NB4 (cell line): ENCODE data around the gene HMMR.

Experiments used
- DNase-seq: peaks from one replicate; pipeline ENCODE4 v3.0.0; 2010; ENCODE audit warnings: low read depth
- H3K4me3 ChIP-seq: one replicate; pipeline ENCODE4 v1.5.1; 2011; ENCODE audit warnings: mild to moderate bottlenecking, low read depth, low read length, moderate library complexity
- MYC ChIP-seq: IDR thresholded peaks from 2 replicates; pipeline ENCODE4 v1.6.1; 2011; ENCODE audit warnings: low read depth, low read length
- POLR2A ChIP-seq: IDR thresholded peaks from 2 replicates; pipeline ENCODE4 v1.6.1; 2011; ENCODE audit warnings: mild to moderate bottlenecking; ENCODE audit not compliant: insufficient read length; ENCODE audit errors: extremely low read depth
- TF ChIP-seq, protein P1 (sequence below): IDR thresholded peaks from 2 replicates; pipeline ENCODE4 v1.6.1; 2011; ENCODE audit warnings: low read depth, low read length
- TF ChIP-seq, protein P2 (sequence below): IDR thresholded peaks from one replicate; pipeline ENCODE4 v1.5.1; 2012; ENCODE audit warnings: low read depth, low read length

The HMMR gene

DNA sequence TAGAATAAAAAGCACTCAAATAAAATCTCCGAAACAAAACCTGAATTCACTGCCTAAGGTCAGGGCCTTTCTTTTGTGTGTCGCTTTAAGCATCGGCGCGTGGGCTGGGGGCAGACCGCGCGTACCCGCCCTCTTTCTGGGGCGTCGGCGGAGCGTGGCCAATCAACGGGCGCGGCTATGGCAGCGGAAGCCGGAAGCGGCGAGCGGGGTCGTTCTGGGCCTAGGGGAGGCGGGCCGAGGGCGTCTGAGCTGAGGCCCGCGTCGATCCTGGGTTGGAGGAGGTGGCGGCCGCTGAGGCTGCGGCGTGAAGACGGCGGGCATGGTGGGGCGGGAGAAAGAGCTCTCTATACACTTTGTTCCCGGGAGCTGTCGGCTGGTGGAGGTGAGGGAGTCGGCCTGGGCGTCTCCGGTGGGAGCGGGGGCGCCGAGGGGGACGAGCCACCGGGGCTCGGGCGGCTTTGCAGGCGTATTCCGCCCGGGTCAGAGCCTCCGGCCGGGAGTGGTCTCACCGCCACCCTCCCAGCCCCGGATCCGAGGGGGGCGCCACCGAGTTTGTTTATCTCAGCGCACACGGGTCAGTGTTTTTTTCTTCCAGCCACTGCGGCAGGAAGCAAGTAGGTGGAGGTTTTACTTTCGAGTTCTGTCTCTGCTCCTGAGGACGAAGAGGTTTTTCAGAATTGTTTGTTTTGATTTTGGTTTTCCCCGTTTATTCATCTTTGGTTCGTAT lies 45.1 kb downstream of the HMMR start, which contains the start of gene MAT2B:
MAT2B (plus strand) TSS at position 252 of the 727 bp plus-strand sequence; CDS start at position 320, 68 bp downstream.
- DNase-seq, result peak; percentile 96
- TF ChIP-seq, protein P1, sequence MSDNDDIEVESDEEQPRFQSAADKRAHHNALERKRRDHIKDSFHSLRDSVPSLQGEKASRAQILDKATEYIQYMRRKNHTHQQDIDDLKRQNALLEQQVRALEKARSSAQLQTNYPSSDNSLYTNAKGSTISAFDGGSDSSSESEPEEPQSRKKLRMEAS, result peak; percentile 68
- TF ChIP-seq MYC (peak; percentile 62), POLR2A (peak; percentile 90)
- TF ChIP-seq, protein P2, sequence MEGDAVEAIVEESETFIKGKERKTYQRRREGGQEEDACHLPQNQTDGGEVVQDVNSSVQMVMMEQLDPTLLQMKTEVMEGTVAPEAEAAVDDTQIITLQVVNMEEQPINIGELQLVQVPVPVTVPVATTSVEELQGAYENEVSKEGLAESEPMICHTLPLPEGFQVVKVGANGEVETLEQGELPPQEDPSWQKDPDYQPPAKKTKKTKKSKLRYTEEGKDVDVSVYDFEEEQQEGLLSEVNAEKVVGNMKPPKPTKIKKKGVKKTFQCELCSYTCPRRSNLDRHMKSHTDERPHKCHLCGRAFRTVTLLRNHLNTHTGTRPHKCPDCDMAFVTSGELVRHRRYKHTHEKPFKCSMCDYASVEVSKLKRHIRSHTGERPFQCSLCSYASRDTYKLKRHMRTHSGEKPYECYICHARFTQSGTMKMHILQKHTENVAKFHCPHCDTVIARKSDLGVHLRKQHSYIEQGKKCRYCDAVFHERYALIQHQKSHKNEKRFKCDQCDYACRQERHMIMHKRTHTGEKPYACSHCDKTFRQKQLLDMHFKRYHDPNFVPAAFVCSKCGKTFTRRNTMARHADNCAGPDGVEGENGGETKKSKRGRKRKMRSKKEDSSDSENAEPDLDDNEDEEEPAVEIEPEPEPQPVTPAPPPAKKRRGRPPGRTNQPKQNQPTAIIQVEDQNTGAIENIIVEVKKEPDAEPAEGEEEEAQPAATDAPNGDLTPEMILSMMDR, result peak; percentile 36
- H3K4me3 ChIP-seq, result peak within 1 kb of the TSS; percentile 97

DNA sequence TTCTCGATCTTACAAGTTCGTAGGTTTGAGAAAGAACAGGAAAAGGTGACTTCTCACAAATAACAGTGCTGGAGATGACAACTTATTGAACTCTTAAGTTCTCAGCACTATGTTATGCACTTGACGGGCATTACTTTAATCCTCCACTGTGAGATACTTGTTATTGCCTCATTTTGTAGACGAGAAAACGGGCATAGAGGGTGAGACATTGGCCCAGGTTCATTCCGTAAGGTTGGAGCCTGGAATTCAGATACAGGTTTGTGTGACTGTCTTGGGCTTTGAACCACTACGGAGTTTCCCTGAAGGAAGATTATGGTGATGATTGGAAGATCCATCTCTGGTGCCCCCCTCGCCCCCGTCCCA lies 45.6 kb downstream of the HMMR start:
- DNase-seq, result no peak

DNA sequence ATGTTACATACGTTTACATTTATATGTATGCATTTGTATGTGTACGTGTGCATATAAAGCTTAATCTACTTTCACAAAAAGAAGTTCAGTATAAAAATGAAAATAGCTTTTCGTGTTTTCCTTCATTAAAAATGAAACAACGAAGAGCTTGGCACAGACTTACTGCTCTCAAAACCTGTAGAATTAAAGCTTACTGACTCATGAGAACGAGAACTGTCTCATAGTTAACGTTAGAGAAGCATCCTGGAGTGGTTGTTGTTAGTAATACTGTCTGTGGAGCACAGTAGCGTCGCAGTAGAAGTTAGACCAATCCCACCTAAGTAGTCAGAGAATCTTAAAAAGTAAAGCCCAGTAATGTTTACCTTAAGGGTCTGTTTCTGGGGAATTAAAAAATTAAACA lies 46.3 kb downstream of the HMMR start:
- DNase-seq, result peak; percentile 17
- H3K4me3 ChIP-seq, result peak overlapping the region; percentile 97
- TF ChIP-seq, protein P1, result no peak
- TF ChIP-seq MYC (no peak), POLR2A (no peak)
- TF ChIP-seq, protein P2, result no peak

More for the DNA sequence above, 45.6 kb downstream of the HMMR start:
- H3K4me3 ChIP-seq, result peak overlapping the region; percentile 97
- TF ChIP-seq, protein P2, result no peak
- no peak for TF ChIP-seq MYC
- TF ChIP-seq POLR2A, result no peak
- TF ChIP-seq, protein P1, result no peak

DNA sequence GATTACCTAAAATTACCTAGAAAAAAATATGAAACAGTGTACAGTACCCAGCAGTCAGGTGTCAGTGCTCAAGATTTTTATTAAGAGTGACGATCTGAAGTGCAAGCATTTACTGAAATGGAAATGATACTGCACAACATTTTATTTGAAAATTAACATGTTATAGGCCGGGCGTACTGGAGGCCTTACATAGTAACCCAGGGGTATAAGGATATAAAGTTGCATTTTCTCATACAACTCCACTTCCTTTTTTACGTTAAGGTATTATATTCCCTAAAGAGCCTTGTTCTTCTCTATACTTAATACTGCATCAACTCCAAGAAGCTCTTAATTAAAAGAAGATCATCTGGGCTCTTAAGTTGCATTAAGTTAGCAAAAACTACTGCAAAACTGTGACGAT lies 48.3 kb downstream of the HMMR start:
- DNase-seq, result no peak
- no peak for TF ChIP-seq MYC
- TF ChIP-seq, protein P2, result no peak
- peak overlapping the region; percentile 6 for H3K4me3 ChIP-seq

DNA sequence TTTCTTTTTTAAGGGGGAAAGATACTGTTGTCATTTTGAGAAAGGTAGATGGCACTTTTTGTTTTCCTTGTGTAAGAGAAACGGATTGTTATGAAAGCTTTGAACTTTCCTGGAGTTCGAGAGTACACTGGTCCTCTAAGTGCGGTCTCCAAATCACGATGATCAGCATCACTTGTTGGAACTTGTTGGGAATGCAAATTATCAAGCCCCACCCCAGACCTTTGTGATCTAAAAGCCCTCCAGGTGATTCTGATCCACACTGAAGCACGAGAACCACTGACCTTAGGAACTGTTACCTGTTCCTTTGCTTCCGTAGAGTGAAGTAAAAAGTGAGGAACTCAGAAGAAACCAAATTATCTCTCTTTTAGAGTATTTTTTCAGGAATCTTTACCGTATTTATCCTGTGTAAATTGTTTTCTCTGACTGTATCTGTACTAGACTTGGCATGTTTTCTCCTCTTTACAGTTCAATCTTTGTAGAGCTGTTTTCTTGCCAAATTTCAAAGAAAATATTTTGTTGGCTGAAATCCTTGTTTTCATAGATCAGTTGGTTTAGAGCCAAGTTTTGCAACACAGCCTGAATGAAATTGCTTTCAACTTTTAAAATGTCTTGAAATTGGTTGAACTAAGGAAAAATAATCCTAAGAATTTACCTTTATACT lies 49.0 kb downstream of the HMMR start:
- peak overlapping the region; percentile 14 for H3K4me3 ChIP-seq
- TF ChIP-seq, protein P2, result no peak
- TF ChIP-seq POLR2A (no peak), MYC (no peak)
- TF ChIP-seq, protein P1, result no peak
- no peak for DNase-seq

DNA sequence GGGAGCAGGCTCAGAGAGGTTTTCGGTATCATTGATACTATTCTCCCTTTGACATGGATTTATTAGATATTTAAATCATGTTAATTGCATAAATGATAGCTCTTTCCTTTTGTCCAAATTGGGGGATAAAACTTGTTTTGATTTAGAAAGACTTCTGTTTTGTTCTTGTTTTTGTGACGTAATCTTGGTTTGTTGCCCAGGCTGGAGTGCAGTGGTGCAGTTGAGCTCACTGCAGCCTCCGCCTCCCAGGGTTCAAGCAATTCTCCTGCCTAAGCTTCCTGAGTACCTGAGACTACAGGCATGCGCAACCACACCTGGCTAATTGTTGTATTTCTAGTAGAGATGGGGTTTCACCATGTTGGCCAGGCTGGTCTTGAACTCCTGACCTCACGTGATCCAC lies 52.1 kb downstream of the HMMR start:
- H3K4me3 ChIP-seq, result no peak overlapping the region
- TF ChIP-seq, protein P1, result no peak
- TF ChIP-seq, protein P2, result no peak
- TF ChIP-seq POLR2A (no peak), MYC (no peak)
- no peak for DNase-seq
